BJ (cell line): Measurements from ENCODE around the gene RAPSN. TPM values are rescaled to one million over a fixed set of nuclear protein-coding genes. Genes with fewer than 3 reads are reported as not detected.

Experiments
- CTCF ChIA-PET: fragments of 350-600 bp; formaldehyde crosslinking; extraction: SDS; loops from one replicate; lab custom pipeline; 2021; ENCODE audit warnings: antibody characterized with exemption, inconsistent platforms; lab: Yijun Ruan, JAX
- POLR2A ChIA-PET: fragments of 300-600 bp; sonication (Branson Sonifier 250); formaldehyde crosslinking; extraction: SDS; loops from one replicate; lab custom pipeline; 2021; ENCODE audit warnings: antibody characterized with exemption; lab: Charles Lee
- DNase-seq: peaks from one replicate; pipeline ENCODE4 v3.0.0-alpha.2; 2011; ENCODE audit warnings: low read depth
- H3K27me3 ChIP-seq: 2 replicates; pipeline ENCODE4 v1.6.0; 2011; ENCODE audit warnings: low read length; ENCODE audit not compliant: control insufficient read depth, insufficient read depth
- H3K36me3 ChIP-seq: 2 replicates; pipeline ENCODE4 v1.5.1; 2011; ENCODE audit warnings: low read length; ENCODE audit not compliant: control insufficient read depth, insufficient read depth
- H3K4me3 ChIP-seq: 2 replicates; pipeline ENCODE4 v1.5.1; 2011; ENCODE audit warnings: low read depth, mild to moderate bottlenecking, control low read depth, low read length
- polyA plus RNA-seq: library from polyadenylated mRNA; depleted of rRNA; stranded (reverse); fragments of >200 nt; gene quantifications from 2 replicates; pipeline ENCODE4 v1.2.3, GENCODE V29; 2011
- TF ChIP-seq, protein P1 (sequence below): IDR thresholded peaks from 2 replicates; pipeline ENCODE4 v1.5.1; 2011; ENCODE audit warnings: low read depth, mild to moderate bottlenecking, control low read depth, inconsistent platforms, low read length, moderate library complexity; ENCODE audit not compliant: insufficient read depth

RAPSN gene
- polyA plus RNA-seq, 1 experiment, result 0.10 TPM

DNA sequence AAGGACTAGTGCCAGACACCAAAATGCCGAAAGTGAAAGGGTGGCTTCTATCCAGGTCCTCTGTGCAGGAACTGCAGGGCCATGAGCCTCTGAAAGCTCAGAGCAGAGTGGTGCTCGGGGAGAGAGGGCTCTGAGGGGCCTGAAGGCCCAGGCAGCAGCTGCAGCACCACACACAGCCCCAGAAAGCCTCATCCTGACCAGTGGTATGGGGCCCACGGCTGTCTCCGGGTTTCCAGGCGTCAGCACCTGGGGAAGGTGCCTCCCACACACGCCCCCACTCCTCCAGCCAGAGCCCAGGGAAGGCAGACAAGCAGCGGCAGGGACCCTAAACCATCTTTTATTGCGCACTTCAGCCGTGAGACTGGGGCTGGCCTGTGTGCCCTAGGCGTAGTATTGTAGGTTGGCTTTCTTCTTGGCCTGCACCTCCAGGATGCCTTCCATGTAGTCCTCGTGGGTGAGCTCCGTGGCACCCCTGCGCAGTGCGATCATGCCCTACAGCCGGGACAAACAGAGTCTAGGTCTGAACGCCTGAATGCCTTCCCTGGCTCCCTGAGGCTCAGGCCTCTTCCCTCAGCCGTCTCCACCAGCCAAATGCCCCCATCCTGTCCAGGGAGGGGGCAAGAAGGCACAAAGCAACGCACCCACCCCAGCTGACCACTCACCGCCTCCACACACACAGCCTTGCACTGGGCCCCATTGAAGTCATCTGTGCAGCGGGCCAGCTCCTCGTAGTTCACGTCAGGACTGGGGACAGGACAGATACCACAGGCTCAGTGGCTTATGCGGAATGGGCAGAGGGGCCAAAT, 30.3 kb downstream of the RAPSN start:
- DNase-seq, result no peak
- no peaks in the 10 kb centered on the region for H3K27me3 ChIP-seq
- ChIA-PET POLR2A (no interaction called here), CTCF (interaction anchor here (1.1 kb wide), 1 partner anchor 8 kb away, joined by 3 read pairs; no protein-coding TSS in a partner anchor)
- TF ChIP-seq, protein P1, sequence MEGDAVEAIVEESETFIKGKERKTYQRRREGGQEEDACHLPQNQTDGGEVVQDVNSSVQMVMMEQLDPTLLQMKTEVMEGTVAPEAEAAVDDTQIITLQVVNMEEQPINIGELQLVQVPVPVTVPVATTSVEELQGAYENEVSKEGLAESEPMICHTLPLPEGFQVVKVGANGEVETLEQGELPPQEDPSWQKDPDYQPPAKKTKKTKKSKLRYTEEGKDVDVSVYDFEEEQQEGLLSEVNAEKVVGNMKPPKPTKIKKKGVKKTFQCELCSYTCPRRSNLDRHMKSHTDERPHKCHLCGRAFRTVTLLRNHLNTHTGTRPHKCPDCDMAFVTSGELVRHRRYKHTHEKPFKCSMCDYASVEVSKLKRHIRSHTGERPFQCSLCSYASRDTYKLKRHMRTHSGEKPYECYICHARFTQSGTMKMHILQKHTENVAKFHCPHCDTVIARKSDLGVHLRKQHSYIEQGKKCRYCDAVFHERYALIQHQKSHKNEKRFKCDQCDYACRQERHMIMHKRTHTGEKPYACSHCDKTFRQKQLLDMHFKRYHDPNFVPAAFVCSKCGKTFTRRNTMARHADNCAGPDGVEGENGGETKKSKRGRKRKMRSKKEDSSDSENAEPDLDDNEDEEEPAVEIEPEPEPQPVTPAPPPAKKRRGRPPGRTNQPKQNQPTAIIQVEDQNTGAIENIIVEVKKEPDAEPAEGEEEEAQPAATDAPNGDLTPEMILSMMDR, result no peak
- peaks cover 45% of the 10 kb centered on the region for H3K36me3 ChIP-seq
- H3K4me3 ChIP-seq, result no peak overlapping the region

DNA sequence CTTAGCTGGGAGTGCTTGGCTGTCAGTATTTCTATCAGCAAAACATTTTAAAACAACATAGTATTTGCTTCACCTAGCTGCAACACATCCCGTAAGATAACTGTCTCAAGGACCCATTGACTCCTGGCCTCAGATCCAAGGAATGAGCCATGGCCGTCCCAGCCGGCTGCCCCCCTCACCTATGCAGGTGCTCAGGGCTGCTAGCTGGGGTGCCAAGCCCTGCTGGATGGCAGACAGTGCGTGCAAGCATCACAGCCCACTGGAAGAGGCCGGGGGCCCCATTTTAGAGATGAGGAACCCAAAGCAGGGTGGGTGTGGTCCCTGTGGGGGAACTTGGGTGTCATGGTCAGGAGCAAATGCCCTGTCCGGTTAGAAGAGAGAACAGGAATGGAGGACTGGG, 31.2 kb downstream of the RAPSN start:
- ChIA-PET POLR2A (no interaction called here), CTCF (interaction anchor here (1.3 kb wide), 1 partner anchor 9 kb away, joined by 4 read pairs; the partner anchor contains the start of gene PSMC3)
- no peak for DNase-seq
- TF ChIP-seq, protein P1, result no peak
- H3K27me3 ChIP-seq, result no peaks in the 10 kb centered on the region
- no peak overlapping the region for H3K4me3 ChIP-seq
- peaks cover 45% of the 10 kb centered on the region for H3K36me3 ChIP-seq

DNA sequence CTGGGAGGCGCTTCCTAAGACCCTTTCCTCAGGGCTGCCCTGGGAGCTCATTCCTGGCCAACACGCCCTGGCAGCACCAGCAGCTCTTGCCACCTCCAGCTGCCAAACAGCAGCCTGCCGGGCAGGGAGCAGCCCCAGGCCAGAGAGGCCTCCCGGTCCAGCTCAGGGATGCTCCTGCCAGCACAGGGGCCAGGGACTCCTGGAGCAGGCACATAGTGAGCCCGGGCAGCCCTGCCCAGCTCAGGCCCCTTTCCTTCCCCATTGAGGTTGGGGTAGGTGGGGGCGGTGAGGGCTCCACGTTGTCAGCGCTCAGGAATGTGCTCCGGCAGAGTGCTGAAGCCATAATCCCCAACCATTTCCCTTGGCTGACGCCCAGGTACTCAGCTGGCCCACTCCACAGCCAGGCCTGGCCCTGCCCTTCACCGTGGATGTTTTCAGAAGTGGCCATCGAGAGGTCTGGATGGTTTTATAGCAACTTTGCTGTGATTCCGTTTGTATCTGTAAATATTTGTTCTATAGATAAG, 32.9 kb downstream of the RAPSN start:
- peaks cover 43% of the 10 kb centered on the region for H3K36me3 ChIP-seq
- CTCF ChIA-PET, result interaction anchor here (0.7 to 1.2 kb wide), 3 partner anchors 9 to 42 kb away, joined by 3 read pairs; no protein-coding TSS in a partner anchor

DNA sequence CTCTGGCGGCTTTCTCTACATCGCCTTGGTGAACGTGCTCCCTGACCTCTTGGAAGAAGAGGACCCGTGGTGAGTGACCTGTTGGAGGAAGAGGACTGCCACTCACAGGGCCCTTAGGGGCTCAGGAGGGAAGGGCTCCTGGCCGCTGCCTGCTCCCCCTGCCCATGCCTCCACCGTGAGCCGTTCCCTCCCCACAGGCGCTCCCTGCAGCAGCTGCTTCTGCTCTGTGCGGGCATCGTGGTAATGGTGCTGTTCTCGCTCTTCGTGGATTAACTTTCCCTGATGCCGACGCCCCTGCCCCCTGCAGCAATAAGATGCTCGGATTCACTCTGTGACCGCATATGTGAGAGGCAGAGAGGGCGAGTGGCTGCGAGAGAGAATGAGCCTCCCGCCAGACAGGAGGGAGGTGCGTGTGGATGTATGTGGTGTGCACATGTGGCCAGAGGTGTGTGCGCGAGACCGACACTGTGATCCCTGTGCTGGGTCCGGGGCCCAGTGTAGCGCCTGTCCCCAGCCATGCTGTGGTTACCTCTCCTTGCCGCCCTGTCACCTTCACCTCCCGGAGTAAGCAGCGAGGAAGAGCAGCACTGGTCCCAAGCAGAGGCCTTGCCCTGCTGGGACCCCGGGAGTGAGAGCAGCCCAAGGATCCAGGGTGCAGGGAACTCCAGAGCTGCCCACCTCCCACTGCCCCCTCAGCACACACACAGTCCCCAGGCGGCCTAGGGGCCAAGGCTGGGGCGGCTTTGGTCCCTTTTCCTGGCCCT, 33.7 kb downstream of the RAPSN start:
- ChIA-PET POLR2A (no interaction called here), CTCF (interaction anchor here (0.7 to 1.2 kb wide), 3 partner anchors 10 to 41 kb away, joined by 3 read pairs; no protein-coding TSS in a partner anchor)
- Histone ChIP-seq H3K36me3 (peaks cover 46% of the 10 kb centered on the region), H3K4me3 (no peak overlapping the region), H3K27me3 (no peaks in the 10 kb centered on the region)
- DNase-seq, result no peak
- TF ChIP-seq, protein P1, result no peak

More for the DNA sequence above, 32.9 kb downstream of the RAPSN start:
- Histone ChIP-seq H3K4me3 (no peak overlapping the region), H3K27me3 (no peaks in the 10 kb centered on the region)
- POLR2A ChIA-PET, result no interaction called here
- TF ChIP-seq, protein P1, result no peak
- DNase-seq, result peak; percentile 73

DNA sequence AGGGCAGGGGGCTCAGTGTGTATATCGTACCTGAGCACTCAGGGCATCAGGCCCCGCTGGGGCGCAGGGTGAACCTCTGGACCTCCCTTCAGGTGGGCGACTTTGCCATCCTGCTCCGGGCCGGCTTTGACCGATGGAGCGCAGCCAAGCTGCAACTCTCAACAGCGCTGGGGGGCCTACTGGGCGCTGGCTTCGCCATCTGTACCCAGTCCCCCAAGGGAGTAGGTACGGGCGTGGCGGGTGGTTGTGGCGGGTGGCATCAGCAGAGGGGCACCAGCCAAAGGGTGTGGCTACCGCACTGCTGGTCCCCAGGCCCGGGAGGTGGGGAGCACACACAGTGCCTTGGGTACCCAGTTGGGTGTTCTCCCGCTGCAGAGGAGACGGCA, 34.3 kb downstream of the RAPSN start:
- TF ChIP-seq, protein P1, result no peak
- peaks cover 46% of the 10 kb centered on the region for H3K36me3 ChIP-seq
- CTCF ChIA-PET, result interaction anchor here (1.5 kb wide), 1 partner anchor 163 kb away, joined by 3 read pairs; no protein-coding TSS in a partner anchor

More for the DNA sequence above, 34.3 kb downstream of the RAPSN start:
- DNase-seq, result no peak
- H3K27me3 ChIP-seq, result no peaks in the 10 kb centered on the region
- POLR2A ChIA-PET, result no interaction called here
- H3K4me3 ChIP-seq, result no peak overlapping the region
